Measurements from ENCODE around the gene BEND5.

The BEND5 gene

DNA sequence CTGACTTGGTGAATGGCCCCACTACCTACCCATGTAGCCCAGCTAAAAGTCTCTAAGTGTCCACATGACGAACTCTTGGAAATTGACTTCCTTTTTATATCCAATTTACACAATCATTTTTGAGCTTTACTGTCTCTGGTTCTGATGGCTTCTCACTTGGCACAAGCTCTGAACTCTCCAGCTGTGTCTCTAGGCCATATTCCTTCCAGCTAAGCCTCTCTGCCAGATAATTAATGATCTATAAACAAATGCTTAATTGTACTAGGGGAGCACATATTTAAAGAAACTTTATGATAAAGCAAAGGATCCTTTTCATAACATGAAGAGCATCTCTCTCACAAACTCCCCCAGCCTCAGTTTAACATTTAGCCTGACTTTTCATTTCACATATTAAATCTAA, 16.3 kb upstream of the BEND5 start:
- Histone ChIP-seq H3K9me3 (ENCODE audit: control insufficient read depth, low read length) (no peaks in the 10 kb centered on the region), H3K27ac (ENCODE audit: insufficient read depth, low read length, poor library complexity, severe bottlenecking) (no peak overlapping the region), H3K36me3 (ENCODE audit: control insufficient read depth, insufficient read depth, low read length) (no peaks in the 10 kb centered on the region), H3K4me3 (ENCODE audit: insufficient read depth, low read depth, low read length, poor library complexity, severe bottlenecking) (no peak overlapping the region), H3K27me3 (replicated peaks; ENCODE audit: control insufficient read depth, insufficient read depth, low read length, poor library complexity, severe bottlenecking) (no peaks in the 10 kb centered on the region), H3K4me1 (ENCODE audit: control insufficient read depth, insufficient read depth, low read length, poor library complexity, severe bottlenecking) (no peaks in the 10 kb centered on the region)
- no peak for DNase-seq

- DNase-seq, result no peak
- H3K9me3 ChIP-seq (ENCODE audit: control insufficient read depth, low read length), result no peaks in the 10 kb centered on the region
- H3K27me3 ChIP-seq (replicated peaks; ENCODE audit: control insufficient read depth, insufficient read depth, low read length, poor library complexity, severe bottlenecking), result no peaks in the 10 kb centered on the region
- no peaks in the 10 kb centered on the region for H3K36me3 ChIP-seq (ENCODE audit: control insufficient read depth, insufficient read depth, low read length)
- no peak overlapping the region for H3K4me3 ChIP-seq (ENCODE audit: insufficient read depth, low read depth, low read length, poor library complexity, severe bottlenecking)
- no peaks in the 10 kb centered on the region for H3K4me1 ChIP-seq (ENCODE audit: control insufficient read depth, insufficient read depth, low read length, poor library complexity, severe bottlenecking)
- H3K27ac ChIP-seq (ENCODE audit: insufficient read depth, low read length, poor library complexity, severe bottlenecking), result no peak overlapping the region
These were observed 13.7 kb upstream of the BEND5 start for GRCh38 chr1:48790397-48790796.

GRCh38 chr1:48789903-48790302, 13.2 kb upstream of the BEND5 start:
- Histone ChIP-seq H3K4me1 (ENCODE audit: control insufficient read depth, insufficient read depth, low read length, poor library complexity, severe bottlenecking) (no peaks in the 10 kb centered on the region), H3K27ac (ENCODE audit: insufficient read depth, low read length, poor library complexity, severe bottlenecking) (no peak overlapping the region), H3K4me3 (ENCODE audit: insufficient read depth, low read depth, low read length, poor library complexity, severe bottlenecking) (no peak overlapping the region), H3K9me3 (ENCODE audit: control insufficient read depth, low read length) (no peaks in the 10 kb centered on the region), H3K27me3 (replicated peaks; ENCODE audit: control insufficient read depth, insufficient read depth, low read length, poor library complexity, severe bottlenecking) (no peaks in the 10 kb centered on the region), H3K36me3 (ENCODE audit: control insufficient read depth, insufficient read depth, low read length) (no peaks in the 10 kb centered on the region)
- DNase-seq, result no peak

DNA sequence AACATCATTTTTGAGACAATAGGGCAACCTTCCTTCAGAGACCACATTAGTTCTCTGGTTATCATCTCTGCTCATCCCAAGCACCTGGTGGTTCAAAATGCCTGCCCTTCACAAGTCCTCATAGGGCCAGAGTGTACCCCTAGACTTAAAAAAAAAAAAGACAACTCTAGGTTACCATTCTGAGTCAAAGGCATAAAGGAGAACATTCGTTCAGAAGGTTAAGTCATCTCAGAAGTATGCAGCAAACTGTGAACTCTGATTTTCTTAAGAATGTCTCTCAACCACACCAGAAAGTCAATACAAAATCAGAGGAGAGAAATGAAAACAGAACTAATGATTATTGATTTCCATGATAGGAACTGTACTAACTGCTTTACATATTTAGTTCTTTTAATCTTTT, 9.2 kb upstream of the BEND5 start:
- DNase-seq, result no peak

GRCh38 chr1:48784301-48784700, 7.6 kb upstream of the BEND5 start:
- H3K4me3 ChIP-seq (ENCODE audit: insufficient read depth, low read depth, low read length, poor library complexity, severe bottlenecking), result no peak overlapping the region
- no peak for DNase-seq
- no peaks in the 10 kb centered on the region for H3K4me1 ChIP-seq (ENCODE audit: control insufficient read depth, insufficient read depth, low read length, poor library complexity, severe bottlenecking)
- H3K27ac ChIP-seq (ENCODE audit: insufficient read depth, low read length, poor library complexity, severe bottlenecking), result no peak overlapping the region
- no peaks in the 10 kb centered on the region for H3K36me3 ChIP-seq (ENCODE audit: control insufficient read depth, insufficient read depth, low read length)
- H3K9me3 ChIP-seq (ENCODE audit: control insufficient read depth, low read length), result no peaks in the 10 kb centered on the region
- no peaks in the 10 kb centered on the region for H3K27me3 ChIP-seq (replicated peaks; ENCODE audit: control insufficient read depth, insufficient read depth, low read length, poor library complexity, severe bottlenecking)

More for the DNA sequence above, 9.2 kb upstream of the BEND5 start:
- Histone ChIP-seq H3K4me3 (ENCODE audit: insufficient read depth, low read depth, low read length, poor library complexity, severe bottlenecking) (no peak overlapping the region), H3K27ac (ENCODE audit: insufficient read depth, low read length, poor library complexity, severe bottlenecking) (no peak overlapping the region), H3K4me1 (ENCODE audit: control insufficient read depth, insufficient read depth, low read length, poor library complexity, severe bottlenecking) (no peaks in the 10 kb centered on the region), H3K36me3 (ENCODE audit: control insufficient read depth, insufficient read depth, low read length) (no peaks in the 10 kb centered on the region), H3K9me3 (ENCODE audit: control insufficient read depth, low read length) (no peaks in the 10 kb centered on the region), H3K27me3 (replicated peaks; ENCODE audit: control insufficient read depth, insufficient read depth, low read length, poor library complexity, severe bottlenecking) (no peaks in the 10 kb centered on the region)

GRCh38 chr1:48777219-48777895, 666 bp upstream of the BEND5 start:
- Histone ChIP-seq H3K9me3 (ENCODE audit: control insufficient read depth, low read length) (no peaks in the 10 kb centered on the region), H3K4me3 (ENCODE audit: insufficient read depth, low read depth, low read length, poor library complexity, severe bottlenecking) (peak overlapping the region; percentile 40), H3K4me1 (ENCODE audit: control insufficient read depth, insufficient read depth, low read length, poor library complexity, severe bottlenecking) (no peaks in the 10 kb centered on the region), H3K27ac (ENCODE audit: insufficient read depth, low read length, poor library complexity, severe bottlenecking) (no peak overlapping the region), H3K36me3 (ENCODE audit: control insufficient read depth, insufficient read depth, low read length) (no peaks in the 10 kb centered on the region), H3K27me3 (replicated peaks; ENCODE audit: control insufficient read depth, insufficient read depth, low read length, poor library complexity, severe bottlenecking) (peaks cover 4% of the 10 kb centered on the region)
- no peak for DNase-seq

DNA sequence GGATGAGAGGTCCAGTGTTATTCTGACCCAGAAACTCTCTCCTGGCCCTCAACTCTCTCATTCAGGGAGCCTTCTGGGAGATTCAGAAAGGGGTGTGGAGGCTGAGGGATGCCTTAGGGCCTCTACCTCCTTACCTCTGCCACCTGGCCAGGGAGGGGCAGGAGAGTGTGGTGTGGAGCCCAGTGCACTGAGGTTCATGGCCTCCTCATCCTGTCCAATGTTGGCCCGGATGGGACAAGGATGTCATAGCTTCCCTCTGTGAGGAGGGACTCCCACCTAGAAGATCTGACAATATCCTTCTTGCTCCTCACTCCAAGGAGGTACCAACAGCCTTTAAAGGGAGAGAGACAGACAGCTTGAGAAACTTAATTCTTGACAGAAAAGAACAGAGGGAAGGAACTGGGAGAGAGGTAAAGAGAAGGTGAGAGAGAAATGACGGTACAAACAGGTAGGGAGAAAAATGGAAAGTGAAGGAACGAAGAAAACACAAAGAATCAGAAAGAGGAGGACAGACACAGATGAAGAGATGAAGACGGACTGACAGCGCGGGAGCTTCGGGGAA, 779 bp downstream of the BEND5 start:
- Histone ChIP-seq H3K9me3 (ENCODE audit: control insufficient read depth, low read length) (no peaks in the 10 kb centered on the region), H3K27ac (ENCODE audit: insufficient read depth, low read length, poor library complexity, severe bottlenecking) (no peak overlapping the region), H3K4me1 (ENCODE audit: control insufficient read depth, insufficient read depth, low read length, poor library complexity, severe bottlenecking) (no peaks in the 10 kb centered on the region), H3K27me3 (replicated peaks; ENCODE audit: control insufficient read depth, insufficient read depth, low read length, poor library complexity, severe bottlenecking) (peaks cover 4% of the 10 kb centered on the region), H3K36me3 (ENCODE audit: control insufficient read depth, insufficient read depth, low read length) (no peaks in the 10 kb centered on the region), H3K4me3 (ENCODE audit: insufficient read depth, low read depth, low read length, poor library complexity, severe bottlenecking) (peak overlapping the region; percentile 40)
- DNase-seq, result no peak

DNA sequence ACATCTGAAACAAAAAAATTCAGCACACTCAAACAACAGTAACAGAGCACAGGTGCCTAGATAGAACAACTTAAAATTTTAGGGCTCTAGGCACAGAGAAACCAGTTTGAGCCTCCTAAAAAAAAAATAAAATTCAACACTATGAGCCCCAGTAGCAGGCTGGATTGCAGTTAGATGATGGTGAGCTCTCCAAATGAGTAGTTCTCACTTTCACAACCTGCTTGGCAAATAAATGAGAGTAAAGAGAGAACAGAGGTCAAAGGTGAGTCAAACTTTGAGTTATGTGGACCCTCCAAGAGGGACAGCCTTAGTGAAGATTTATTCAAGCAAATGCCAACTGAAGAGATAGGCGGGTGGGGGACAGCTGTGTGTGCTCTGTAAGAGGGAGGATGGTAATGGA, 3.6 kb downstream of the BEND5 start:
- no peak overlapping the region for H3K4me3 ChIP-seq (ENCODE audit: insufficient read depth, low read depth, low read length, poor library complexity, severe bottlenecking)
- no peak overlapping the region for H3K27ac ChIP-seq (ENCODE audit: insufficient read depth, low read length, poor library complexity, severe bottlenecking)
- no peak for DNase-seq
- H3K36me3 ChIP-seq (ENCODE audit: control insufficient read depth, insufficient read depth, low read length), result no peaks in the 10 kb centered on the region
- H3K9me3 ChIP-seq (ENCODE audit: control insufficient read depth, low read length), result no peaks in the 10 kb centered on the region
- no peaks in the 10 kb centered on the region for H3K4me1 ChIP-seq (ENCODE audit: control insufficient read depth, insufficient read depth, low read length, poor library complexity, severe bottlenecking)
- H3K27me3 ChIP-seq (replicated peaks; ENCODE audit: control insufficient read depth, insufficient read depth, low read length, poor library complexity, severe bottlenecking), result peaks cover 4% of the 10 kb centered on the region

- Histone ChIP-seq H3K27me3 (replicated peaks; ENCODE audit: control insufficient read depth, insufficient read depth, low read length, poor library complexity, severe bottlenecking) (peaks cover 4% of the 10 kb centered on the region), H3K9me3 (ENCODE audit: control insufficient read depth, low read length) (no peaks in the 10 kb centered on the region), H3K27ac (ENCODE audit: insufficient read depth, low read length, poor library complexity, severe bottlenecking) (no peak overlapping the region), H3K36me3 (ENCODE audit: control insufficient read depth, insufficient read depth, low read length) (no peaks in the 10 kb centered on the region), H3K4me3 (ENCODE audit: insufficient read depth, low read depth, low read length, poor library complexity, severe bottlenecking) (no peak overlapping the region), H3K4me1 (ENCODE audit: control insufficient read depth, insufficient read depth, low read length, poor library complexity, severe bottlenecking) (no peaks in the 10 kb centered on the region)
- DNase-seq, result no peak
These were observed 4.5 kb downstream of the BEND5 start for GRCh38 chr1:48772211-48772610.

GRCh38 chr1:48771561-48771960, 5.1 kb downstream of the BEND5 start:
- Histone ChIP-seq H3K27ac (ENCODE audit: insufficient read depth, low read length, poor library complexity, severe bottlenecking) (no peak overlapping the region), H3K4me3 (ENCODE audit: insufficient read depth, low read depth, low read length, poor library complexity, severe bottlenecking) (no peak overlapping the region), H3K9me3 (ENCODE audit: control insufficient read depth, low read length) (no peaks in the 10 kb centered on the region), H3K27me3 (replicated peaks; ENCODE audit: control insufficient read depth, insufficient read depth, low read length, poor library complexity, severe bottlenecking) (peaks cover 4% of the 10 kb centered on the region), H3K36me3 (ENCODE audit: control insufficient read depth, insufficient read depth, low read length) (no peaks in the 10 kb centered on the region), H3K4me1 (ENCODE audit: control insufficient read depth, insufficient read depth, low read length, poor library complexity, severe bottlenecking) (no peaks in the 10 kb centered on the region)
- no peak for DNase-seq
